Liver (tissue), 3 donors: Measurements from ENCODE around the gene FAM168B.

Experiments used
- RAD21 ChIP-seq, 2 donors: IDR thresholded peaks; 2 replicates each; pipeline ENCODE4 v1.6.1; 2016; ENCODE audit warnings: antibody characterized with exemption in 2 of 2, mild to moderate bottlenecking in 2 of 2
- TF ChIP-seq, protein P1 (sequence below): fragments of 150-350 bp; IDR thresholded peaks from 2 replicates; pipeline ENCODE4 v1.5.1; 2017; ENCODE audit warnings: improper control_type of control experiment, low read depth, low read length; ENCODE audit not compliant: missing input control
- donor health status: healthy.
- donor health status: healthy.

DNA sequence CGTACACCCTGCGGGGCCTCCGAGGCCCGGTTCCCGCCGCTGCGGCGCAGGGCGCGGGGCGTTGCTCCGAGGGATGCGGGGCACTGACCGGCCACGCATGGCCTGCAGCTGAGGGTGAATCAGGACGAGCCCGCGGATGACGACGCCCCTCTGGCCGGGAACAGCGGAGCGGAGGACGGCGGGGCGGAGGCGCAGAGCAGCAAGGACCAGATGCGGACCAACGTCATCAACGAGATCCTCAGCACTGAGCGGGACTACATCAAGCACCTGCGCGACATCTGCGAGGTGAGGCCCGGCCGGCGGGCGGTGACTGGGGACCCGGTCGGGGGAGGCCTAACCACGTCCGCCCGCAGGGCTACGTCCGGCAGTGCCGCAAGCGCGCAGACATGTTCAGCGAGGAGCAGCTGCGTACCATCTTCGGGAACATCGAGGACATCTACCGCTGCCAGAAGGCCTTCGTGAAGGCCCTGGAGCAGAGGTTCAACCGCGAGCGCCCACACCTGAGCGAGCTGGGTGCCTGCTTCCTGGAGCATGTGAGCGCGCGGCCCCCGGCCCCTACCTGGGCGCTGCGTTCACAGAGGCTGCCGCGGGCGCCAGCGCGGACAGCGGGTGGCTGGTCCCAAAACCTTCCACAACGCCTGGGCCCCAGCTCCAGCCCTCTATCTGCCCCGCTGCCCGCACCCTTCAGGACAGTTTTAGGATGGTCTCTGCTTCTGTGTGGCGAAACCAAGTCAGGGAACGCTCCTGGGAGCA, 53.2 kb downstream of the FAM168B start:
- no peak for TF ChIP-seq RAD21 (IDR thresholded peaks at IDR 0.05)
- TF ChIP-seq, protein P1, sequence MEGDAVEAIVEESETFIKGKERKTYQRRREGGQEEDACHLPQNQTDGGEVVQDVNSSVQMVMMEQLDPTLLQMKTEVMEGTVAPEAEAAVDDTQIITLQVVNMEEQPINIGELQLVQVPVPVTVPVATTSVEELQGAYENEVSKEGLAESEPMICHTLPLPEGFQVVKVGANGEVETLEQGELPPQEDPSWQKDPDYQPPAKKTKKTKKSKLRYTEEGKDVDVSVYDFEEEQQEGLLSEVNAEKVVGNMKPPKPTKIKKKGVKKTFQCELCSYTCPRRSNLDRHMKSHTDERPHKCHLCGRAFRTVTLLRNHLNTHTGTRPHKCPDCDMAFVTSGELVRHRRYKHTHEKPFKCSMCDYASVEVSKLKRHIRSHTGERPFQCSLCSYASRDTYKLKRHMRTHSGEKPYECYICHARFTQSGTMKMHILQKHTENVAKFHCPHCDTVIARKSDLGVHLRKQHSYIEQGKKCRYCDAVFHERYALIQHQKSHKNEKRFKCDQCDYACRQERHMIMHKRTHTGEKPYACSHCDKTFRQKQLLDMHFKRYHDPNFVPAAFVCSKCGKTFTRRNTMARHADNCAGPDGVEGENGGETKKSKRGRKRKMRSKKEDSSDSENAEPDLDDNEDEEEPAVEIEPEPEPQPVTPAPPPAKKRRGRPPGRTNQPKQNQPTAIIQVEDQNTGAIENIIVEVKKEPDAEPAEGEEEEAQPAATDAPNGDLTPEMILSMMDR: no peak
